Activated T-helper 1 cell treated with anti-CD3 and anti-CD28 coated beads, Interleukin-12 subunit alpha, Interleukin-12 subunit beta, Interleukin-2, Interleukin-4 antibody, amounts not matched to agents 30 ng/mL and 10 ng/mL and 1 ng/mL, durations not matched to agents 14 hours and 24 hours and 36 hours (primary cell): ENCODE results near the gene LMF2. TPM values are rescaled to one million over a fixed set of nuclear protein-coding genes. Genes with fewer than 3 reads are reported as not detected.

Experiments used
- DNase-seq: peaks from one replicate; pipeline ENCODE4 v3.0.0; 2021; ENCODE audit warnings: low spot score
- H3K27ac Mint-ChIP-seq: one replicate; pipeline ENCODE4 v1.8.0; 2021; ENCODE audit warnings: mild to moderate bottlenecking, mixed read lengths
- H3K27me3 Mint-ChIP-seq: one replicate; pipeline ENCODE4 v1.8.0; 2022; ENCODE audit warnings: mild to moderate bottlenecking, moderate library complexity, mixed read lengths; ENCODE audit not compliant: insufficient read depth
- H3K36me3 Mint-ChIP-seq: one replicate; pipeline ENCODE4 v1.8.0; 2021; ENCODE audit warnings: low read depth, mixed read lengths
- H3K4me1 Mint-ChIP-seq: one replicate; pipeline ENCODE4 v1.8.0; 2021; ENCODE audit warnings: low read depth, mixed read lengths
- H3K4me3 Mint-ChIP-seq: one replicate; pipeline ENCODE4 v1.8.0; 2021; ENCODE audit warnings: mild to moderate bottlenecking, moderate library complexity, mixed read lengths
- H3K9me3 Mint-ChIP-seq: one replicate; pipeline ENCODE4 v1.8.0; 2021; ENCODE audit warnings: mixed read lengths
- intact Hi-C: fragments of 100-400 bp; cut with micrococcal nuclease; formaldehyde crosslinking; loops from one replicate; pipeline ENCODE4 v1.15.1; 2024
- total RNA-seq: library from RNA; stranded (reverse); gene quantifications from 2 replicates; pipeline ENCODE4 v1.2.3, GENCODE V29; 2022

The LMF2 gene, protein sequence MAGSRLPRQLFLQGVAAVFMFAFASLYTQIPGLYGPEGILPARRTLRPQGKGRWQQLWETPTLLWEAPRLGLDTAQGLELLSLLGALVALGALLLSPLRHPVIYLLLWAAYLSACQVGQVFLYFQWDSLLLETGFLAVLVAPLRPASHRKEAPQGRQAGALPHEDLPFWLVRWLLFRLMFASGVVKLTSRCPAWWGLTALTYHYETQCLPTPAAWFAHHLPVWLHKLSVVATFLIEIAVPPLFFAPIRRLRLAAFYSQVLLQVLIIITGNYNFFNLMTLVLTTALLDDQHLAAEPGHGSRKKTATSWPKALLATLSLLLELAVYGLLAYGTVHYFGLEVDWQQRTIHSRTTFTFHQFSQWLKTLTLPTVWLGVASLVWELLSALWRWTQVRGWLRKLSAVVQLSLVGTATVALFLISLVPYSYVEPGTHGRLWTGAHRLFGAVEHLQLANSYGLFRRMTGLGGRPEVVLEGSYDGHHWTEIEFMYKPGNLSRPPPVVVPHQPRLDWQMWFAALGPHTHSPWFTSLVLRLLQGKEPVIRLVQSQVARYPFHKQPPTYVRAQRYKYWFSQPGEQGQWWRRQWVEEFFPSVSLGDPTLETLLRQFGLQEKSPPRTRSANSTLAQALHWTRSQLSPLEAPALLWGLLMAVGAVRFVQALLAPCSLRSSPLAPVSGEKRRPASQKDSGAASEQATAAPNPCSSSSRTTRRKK
- 79.5 and 81.2 TPM in 2 replicates for total RNA-seq

DNA sequence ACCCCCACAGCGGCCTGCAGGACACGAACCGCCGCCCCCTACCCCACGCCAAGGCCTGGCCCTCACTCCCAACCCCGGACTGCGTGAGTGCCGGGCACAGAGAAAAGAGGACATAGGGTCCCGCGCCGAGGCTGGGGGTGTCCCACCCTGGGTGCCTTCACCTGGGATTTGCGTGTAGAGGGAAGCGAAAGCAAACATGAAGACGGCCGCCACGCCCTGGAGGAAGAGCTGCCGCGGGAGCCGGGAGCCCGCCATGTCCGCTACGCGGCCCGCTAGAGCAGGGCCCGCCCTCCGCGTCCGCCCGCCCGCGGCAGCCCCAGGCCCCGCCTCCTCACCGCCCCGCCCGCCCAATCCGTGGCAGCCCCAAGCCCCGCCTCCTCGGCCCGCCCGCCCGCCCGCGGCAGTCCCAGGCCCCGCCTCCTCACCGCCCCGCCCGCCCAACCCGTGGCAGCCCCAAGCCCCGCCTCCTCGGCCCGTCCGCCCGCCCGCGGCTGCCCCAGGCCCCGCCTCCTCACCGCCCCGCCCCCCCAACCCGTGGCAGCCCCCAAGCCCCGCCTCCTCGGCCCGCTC, at the start of gene LMF2:
Gene LMF2 (minus strand): TSS at position 282 of the 570 bp plus-strand sequence. CDS start 27 bp downstream, at position 255.
- Mint-ChIP-seq H3K27ac (peak within 1 kb of the TSS; percentile 95), H3K36me3 (peaks cover 13% of the 10 kb centered on the region), H3K4me3 (peak within 1 kb of the TSS; percentile 96), H3K27me3 (no peaks in the 10 kb centered on the region), H3K9me3 (no peaks in the 10 kb centered on the region), H3K4me1 (peaks cover 18% of the 10 kb centered on the region)
- intact Hi-C loops: loop anchor here (1.0 kb wide), 2 partner anchors 26 to 32 kb away; partner anchors contain the start of genes ADM2 and SBF1
- DNase-seq: peak; percentile 88

- Mint-ChIP-seq H3K27me3 (peaks cover 8% of the 10 kb centered on the region), H3K4me3 (no peak overlapping the region), H3K27ac (no peak overlapping the region), H3K9me3 (no peaks in the 10 kb centered on the region), H3K36me3 (no peaks in the 10 kb centered on the region), H3K4me1 (peaks cover 7% of the 10 kb centered on the region)
- intact Hi-C loops: no loop called here
- DNase-seq: no peak
Observed at GRCh38 chr22:50556703-50557102, 49.2 kb upstream of the LMF2 start.

DNA sequence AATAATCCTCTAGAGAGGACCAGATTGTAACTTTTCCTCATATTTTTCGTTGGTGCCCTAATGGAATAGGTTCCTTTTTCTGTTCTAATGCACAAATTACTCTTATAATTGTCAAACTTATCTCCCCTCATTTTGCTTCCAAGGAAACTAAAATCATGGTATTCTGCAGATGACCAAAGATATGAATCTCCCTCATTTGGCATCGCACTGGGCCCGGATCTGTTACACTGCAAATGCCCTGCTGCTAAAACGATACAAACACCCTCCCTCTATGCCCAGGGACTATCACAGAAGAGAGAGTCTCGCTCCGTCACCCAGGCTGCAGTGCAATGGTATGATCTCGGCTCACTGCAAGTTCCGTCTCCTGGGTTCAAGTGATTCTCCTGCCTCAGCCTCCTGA, 45.8 kb upstream of the LMF2 start:
- peaks cover 11% of the 10 kb centered on the region for H3K4me1 Mint-ChIP-seq
- no peaks in the 10 kb centered on the region for H3K36me3 Mint-ChIP-seq
- H3K4me3 Mint-ChIP-seq: no peak overlapping the region
- no peak overlapping the region for H3K27ac Mint-ChIP-seq
- H3K9me3 Mint-ChIP-seq: no peaks in the 10 kb centered on the region
- DNase-seq: no peak
- intact Hi-C loops: no loop called here
- H3K27me3 Mint-ChIP-seq: peaks cover 3% of the 10 kb centered on the region

DNA sequence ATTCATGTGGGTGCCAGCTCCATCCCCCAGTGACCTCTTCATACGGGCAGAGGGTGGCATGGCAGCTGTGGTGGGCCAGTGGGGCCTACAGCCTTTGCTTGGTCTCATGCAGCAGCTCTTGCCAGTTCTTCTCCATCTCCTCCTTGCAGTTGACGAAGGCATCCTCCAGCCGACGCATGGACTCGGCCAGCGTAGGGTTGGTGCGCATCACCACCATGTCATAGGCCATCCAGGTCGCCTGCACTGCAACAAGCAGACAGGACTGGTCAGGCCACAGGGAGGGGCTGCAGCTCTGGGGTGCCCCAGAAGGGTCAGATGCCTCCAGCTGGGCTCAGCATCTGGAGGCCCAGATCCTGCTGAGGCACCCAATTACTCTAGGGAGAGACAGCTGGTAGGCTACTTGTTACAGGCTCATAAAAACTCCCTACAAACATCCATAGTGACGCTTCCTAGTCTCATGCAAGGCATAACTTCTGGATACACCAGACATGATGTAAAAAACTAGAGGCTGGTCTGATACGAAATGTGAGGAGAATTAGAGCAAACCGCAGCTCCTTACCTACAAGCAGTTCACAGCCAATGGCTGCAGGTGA, 43.8 kb upstream of the LMF2 start:
- intact Hi-C loops: no loop called here
- no peak for DNase-seq
- peak overlapping the region; percentile 23 for H3K4me3 Mint-ChIP-seq
- no peaks in the 10 kb centered on the region for H3K9me3 Mint-ChIP-seq
- H3K27ac Mint-ChIP-seq: no peak overlapping the region
- H3K36me3 Mint-ChIP-seq: no peaks in the 10 kb centered on the region
- peaks cover 3% of the 10 kb centered on the region for H3K27me3 Mint-ChIP-seq
- H3K4me1 Mint-ChIP-seq: peaks cover 11% of the 10 kb centered on the region

- no peaks in the 10 kb centered on the region for H3K36me3 Mint-ChIP-seq
- H3K4me3 Mint-ChIP-seq: peak overlapping the region; percentile 82
- DNase-seq: no peak
- H3K27me3 Mint-ChIP-seq: peaks cover 3% of the 10 kb centered on the region
- no peaks in the 10 kb centered on the region for H3K9me3 Mint-ChIP-seq
- intact Hi-C loops: no loop called here
- H3K4me1 Mint-ChIP-seq: peaks cover 18% of the 10 kb centered on the region
- peak overlapping the region; percentile 86 for H3K27ac Mint-ChIP-seq
Observed at GRCh38 chr22:50550395-50550794, 42.9 kb upstream of the LMF2 start.

GRCh38 chr22:50548921-50549790, 41.7 kb upstream of the LMF2 start:
- Mint-ChIP-seq H3K27me3 (peaks cover 3% of the 10 kb centered on the region), H3K4me3 (peak overlapping the region; percentile 82)
- intact Hi-C loops: loop anchor here (1.0 kb wide), 2 partner anchors 10 to 13 kb away; partner anchors contain the start of gene SYCE3

GRCh38 chr22:50548040-50548920, 40.8 kb upstream of the LMF2 start:
- Mint-ChIP-seq H3K27ac (peak overlapping the region; percentile 82), H3K4me3 (peak overlapping the region; percentile 77), H3K27me3 (no peaks in the 10 kb centered on the region), H3K4me1 (peaks cover 29% of the 10 kb centered on the region), H3K36me3 (no peaks in the 10 kb centered on the region), H3K9me3 (no peaks in the 10 kb centered on the region)
- peak; percentile 51 for DNase-seq
- intact Hi-C loops: loop anchor here (1.0 kb wide), 2 partner anchors 9 to 14 kb away; partner anchors contain the start of gene SYCE3

More at GRCh38 chr22:50548921-50549790, 41.7 kb upstream of the LMF2 start:
- Mint-ChIP-seq H3K27ac (peak overlapping the region; percentile 83), H3K4me1 (peaks cover 29% of the 10 kb centered on the region), H3K9me3 (no peaks in the 10 kb centered on the region), H3K36me3 (no peaks in the 10 kb centered on the region)
- DNase-seq: no peak

- no peak for DNase-seq
- intact Hi-C loops: no loop called here
- H3K27me3 Mint-ChIP-seq: no peaks in the 10 kb centered on the region
- H3K9me3 Mint-ChIP-seq: no peaks in the 10 kb centered on the region
- H3K27ac Mint-ChIP-seq: peak overlapping the region; percentile 72
- H3K36me3 Mint-ChIP-seq: peaks cover under 1% of the 10 kb centered on the region
- H3K4me1 Mint-ChIP-seq: peaks cover 32% of the 10 kb centered on the region
- H3K4me3 Mint-ChIP-seq: peak overlapping the region; percentile 74
Observed at GRCh38 chr22:50547263-50547985, 39.9 kb upstream of the LMF2 start.

DNA sequence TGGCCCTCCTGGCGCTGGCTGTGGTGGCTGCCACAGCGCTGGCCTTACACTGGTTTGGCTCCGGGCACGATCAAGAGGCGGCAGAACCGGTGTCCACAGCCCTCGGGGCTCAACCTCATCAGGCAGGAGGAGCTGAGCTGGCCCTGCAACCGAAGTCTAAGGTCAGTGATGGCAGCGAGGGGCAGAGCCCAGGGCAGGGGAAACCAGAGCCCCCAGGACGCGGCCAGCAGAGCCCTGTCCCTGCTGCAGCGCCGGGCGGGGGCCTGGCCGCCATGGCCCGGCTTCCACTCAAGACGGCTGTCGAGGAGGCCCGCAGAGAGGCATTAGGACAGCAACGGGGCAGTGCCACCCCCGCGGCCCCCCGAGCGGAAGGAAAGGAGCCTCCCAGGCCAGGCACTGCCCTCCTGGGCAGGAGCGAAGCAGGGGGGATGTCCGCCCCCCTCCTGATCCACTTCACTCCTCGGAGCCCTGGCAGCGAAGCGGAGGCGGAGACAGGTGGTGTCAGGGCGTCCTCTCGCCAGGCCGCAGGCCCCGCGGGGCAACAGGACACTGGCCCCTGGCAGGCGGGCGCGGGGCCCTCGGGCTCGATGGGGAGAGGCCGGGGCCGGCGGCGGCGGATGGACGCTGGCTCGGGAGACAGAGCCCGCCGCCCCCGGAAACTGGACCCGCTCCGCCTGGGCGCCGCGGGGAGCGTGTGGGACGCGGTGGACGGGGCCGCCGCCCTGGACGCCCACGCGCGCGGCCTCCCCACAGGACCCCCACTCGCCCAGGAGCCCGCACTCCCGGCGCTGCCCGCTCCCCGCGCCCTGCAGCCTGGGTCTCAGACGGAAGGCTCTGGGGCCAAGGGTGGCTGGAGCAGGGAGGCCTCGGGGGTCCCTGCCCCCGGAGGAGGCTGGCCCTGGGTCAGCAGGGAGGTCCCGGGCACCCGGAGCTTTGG, 39.1 kb upstream of the LMF2 start:
- DNase-seq: no peak
- H3K9me3 Mint-ChIP-seq: no peaks in the 10 kb centered on the region
- H3K27ac Mint-ChIP-seq: peak overlapping the region; percentile 52
- no peak overlapping the region for H3K4me3 Mint-ChIP-seq
- peaks cover 1% of the 10 kb centered on the region for H3K36me3 Mint-ChIP-seq
- intact Hi-C loops: no loop called here
- H3K4me1 Mint-ChIP-seq: peaks cover 40% of the 10 kb centered on the region
- H3K27me3 Mint-ChIP-seq: no peaks in the 10 kb centered on the region
